DND-41 (cell line): Measurements from ENCODE around the gene NPR3.

Experiments used
- EZH2 ChIP-seq: IDR thresholded peaks from 3 replicates; pipeline ENCODE4 v1.6.1; 2012; ENCODE audit warnings: borderline replicate concordance, low read depth, mild to moderate bottlenecking, moderate library complexity, low read length, inconsistent platforms; ENCODE audit not compliant: severe bottlenecking
- TF ChIP-seq, protein P1 (sequence below): IDR thresholded peaks from 2 replicates; pipeline ENCODE4 v1.5.1; 2012; ENCODE audit warnings: borderline replicate concordance, low read length, moderate library complexity, mild to moderate bottlenecking; ENCODE audit not compliant: poor library complexity, severe bottlenecking; ENCODE audit errors: extremely low read depth

DNA sequence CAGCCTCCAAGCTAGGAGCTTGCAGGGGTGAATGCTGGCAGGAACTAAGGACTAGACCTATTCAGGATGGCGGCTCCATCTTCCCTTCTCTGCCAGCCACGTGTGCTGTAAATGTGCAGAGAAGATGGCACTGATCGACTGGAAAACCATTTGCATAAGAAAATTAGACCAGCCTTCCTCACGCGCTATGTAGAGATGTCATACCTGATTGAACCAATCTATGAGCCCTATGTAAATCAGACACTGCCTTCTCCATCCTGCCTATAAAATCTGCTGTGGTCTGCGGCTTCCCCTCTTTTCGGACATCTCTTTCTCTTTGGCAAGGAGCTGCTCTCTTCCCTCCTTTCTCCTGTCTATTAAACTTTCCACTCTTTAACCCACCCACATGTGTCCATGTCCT is 91.6 kb downstream of the NPR3 start:
- TF ChIP-seq, protein P1, sequence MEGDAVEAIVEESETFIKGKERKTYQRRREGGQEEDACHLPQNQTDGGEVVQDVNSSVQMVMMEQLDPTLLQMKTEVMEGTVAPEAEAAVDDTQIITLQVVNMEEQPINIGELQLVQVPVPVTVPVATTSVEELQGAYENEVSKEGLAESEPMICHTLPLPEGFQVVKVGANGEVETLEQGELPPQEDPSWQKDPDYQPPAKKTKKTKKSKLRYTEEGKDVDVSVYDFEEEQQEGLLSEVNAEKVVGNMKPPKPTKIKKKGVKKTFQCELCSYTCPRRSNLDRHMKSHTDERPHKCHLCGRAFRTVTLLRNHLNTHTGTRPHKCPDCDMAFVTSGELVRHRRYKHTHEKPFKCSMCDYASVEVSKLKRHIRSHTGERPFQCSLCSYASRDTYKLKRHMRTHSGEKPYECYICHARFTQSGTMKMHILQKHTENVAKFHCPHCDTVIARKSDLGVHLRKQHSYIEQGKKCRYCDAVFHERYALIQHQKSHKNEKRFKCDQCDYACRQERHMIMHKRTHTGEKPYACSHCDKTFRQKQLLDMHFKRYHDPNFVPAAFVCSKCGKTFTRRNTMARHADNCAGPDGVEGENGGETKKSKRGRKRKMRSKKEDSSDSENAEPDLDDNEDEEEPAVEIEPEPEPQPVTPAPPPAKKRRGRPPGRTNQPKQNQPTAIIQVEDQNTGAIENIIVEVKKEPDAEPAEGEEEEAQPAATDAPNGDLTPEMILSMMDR = no peak
- TF ChIP-seq EZH2 = no peak
